Retinal pigment epithelial cell (primary cell): ENCODE data around the gene TBX19.
A peak's percentile ranks its signal among the peaks of the same experiment; 100 is the strongest.

ENCODE experiments used
- DNase-seq: peaks from one replicate; pipeline ENCODE4 v3.0.0-alpha.2; 2010; ENCODE audit warnings: low read depth
- H3K4me3 ChIP-seq: 2 replicates; pipeline ENCODE4 v1.5.1; 2011; ENCODE audit warnings: mild to moderate bottlenecking, low read length, control low read depth, moderate library complexity
- TF ChIP-seq, protein P1 (sequence below): conservative IDR thresholded peaks from 2 replicates; pipeline ENCODE4 v1.5.1; 2011; ENCODE audit warnings: low read depth, low read length, control low read depth, inconsistent platforms

Gene TBX19

DNA sequence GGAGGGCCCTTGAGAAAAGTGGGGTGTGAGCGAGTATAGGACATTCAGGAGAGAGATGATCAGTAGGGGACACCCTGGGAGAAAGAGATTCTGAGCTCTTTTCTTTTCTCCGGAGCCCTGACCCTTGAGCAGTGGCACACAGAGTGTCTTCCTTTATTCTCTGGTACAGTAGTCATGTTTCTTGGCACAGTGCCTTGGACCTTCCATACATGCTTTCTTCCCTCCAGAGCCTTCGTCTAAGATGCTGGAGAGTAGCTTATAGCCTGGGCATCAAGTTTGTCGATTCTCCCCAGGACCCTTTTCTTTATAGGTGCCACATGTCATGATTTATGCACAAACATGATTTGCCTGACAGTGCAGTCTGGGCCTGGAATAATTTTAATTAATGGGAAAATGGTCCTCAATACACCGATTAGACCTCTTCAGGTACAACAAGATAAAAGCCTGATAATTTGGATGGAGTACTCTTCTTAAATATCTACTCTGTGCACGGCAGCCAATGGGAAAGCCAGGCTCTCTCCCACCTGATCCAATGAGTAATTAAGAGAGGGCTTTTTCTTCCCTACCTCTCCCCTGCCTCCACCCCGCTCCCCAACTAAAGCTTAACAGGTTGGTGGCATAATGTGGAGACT lies at the start of gene TBX19:
Gene TBX19, plus strand, starts transcription at position 582 of the 632 bp plus-strand sequence. CDS start 214 bp downstream, outside the sequence.
- no peak for DNase-seq
- TF ChIP-seq, protein P1, sequence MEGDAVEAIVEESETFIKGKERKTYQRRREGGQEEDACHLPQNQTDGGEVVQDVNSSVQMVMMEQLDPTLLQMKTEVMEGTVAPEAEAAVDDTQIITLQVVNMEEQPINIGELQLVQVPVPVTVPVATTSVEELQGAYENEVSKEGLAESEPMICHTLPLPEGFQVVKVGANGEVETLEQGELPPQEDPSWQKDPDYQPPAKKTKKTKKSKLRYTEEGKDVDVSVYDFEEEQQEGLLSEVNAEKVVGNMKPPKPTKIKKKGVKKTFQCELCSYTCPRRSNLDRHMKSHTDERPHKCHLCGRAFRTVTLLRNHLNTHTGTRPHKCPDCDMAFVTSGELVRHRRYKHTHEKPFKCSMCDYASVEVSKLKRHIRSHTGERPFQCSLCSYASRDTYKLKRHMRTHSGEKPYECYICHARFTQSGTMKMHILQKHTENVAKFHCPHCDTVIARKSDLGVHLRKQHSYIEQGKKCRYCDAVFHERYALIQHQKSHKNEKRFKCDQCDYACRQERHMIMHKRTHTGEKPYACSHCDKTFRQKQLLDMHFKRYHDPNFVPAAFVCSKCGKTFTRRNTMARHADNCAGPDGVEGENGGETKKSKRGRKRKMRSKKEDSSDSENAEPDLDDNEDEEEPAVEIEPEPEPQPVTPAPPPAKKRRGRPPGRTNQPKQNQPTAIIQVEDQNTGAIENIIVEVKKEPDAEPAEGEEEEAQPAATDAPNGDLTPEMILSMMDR, result no peak
- no peak within 1 kb of the TSS for H3K4me3 ChIP-seq

DNA sequence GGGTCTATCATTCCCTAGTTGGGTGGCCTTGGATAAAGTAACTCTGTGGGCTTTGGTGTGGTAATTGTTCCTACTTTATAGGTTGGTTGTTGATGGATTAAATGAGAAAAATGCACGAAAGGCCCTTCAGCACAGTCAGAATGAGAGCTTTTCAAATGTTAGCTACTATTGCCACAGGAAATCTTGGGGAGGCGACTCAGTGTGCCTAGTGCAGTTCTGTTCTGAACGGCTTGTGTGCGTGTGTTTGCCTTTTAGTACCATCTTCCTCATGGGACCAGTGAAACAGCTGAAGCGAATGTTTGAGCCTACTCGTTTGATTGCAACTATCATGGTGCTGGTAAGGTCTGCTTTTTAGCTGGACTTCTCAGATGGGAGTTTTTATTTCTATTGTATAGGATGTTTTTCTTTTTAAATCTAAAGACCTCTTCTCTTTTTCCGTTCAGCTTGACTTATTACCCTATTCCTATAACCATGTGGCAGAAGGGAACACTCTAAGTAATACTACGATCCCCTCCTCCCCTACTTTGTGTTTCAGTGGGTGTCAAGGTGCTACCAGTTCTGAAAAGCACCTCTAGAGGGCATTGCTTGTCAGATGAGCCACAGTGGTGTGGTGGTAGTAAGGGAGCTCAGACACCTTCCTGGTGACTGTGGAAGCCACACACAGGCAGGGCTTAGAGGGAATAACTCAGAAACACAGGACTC lies 45.7 kb upstream of the TBX19 start:
- TF ChIP-seq, protein P1, result peak; percentile 75
- DNase-seq, result no peak
- no peak overlapping the region for H3K4me3 ChIP-seq

DNA sequence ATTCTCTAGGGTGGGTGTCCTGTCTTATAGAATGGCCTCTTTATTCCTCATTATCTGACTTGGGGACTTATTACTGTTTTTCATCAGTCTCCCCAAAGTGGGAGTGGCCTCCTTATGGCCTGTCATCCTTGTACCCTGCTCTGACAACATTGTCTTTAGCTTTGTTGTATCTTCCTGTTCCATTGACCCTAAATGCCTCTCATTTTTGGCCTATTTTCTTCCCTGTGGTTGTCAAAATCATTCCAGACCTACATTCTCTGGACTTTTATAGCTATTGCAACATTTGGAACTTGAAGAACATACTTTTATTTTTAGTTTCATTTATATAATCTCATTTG lies 45.2 kb upstream of the TBX19 start:
- DNase-seq, result no peak
- TF ChIP-seq, protein P1, result no peak

DNA sequence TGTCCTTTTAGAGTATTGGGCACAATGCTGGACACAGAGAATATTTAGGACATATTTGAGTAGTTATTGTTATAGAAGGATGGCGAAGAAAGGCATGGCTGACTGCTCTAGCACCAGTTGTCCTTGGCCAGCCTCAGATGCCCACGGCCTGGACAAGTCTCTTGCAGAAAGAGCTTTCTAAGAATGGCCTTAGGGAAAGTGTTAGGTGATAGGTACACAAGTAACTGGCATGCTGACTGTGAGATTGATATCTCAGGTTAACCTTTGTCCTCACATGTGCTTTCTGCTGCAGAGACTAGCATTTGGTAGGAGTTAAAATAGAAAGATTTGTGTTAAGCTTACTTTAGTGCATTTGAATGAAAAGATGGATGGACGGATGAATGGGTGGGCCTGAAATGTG lies 44.7 kb upstream of the TBX19 start:
- TF ChIP-seq, protein P1, result no peak
- no peak for DNase-seq

More for the DNA sequence above, 45.2 kb upstream of the TBX19 start:
- H3K4me3 ChIP-seq, result no peak overlapping the region

DNA sequence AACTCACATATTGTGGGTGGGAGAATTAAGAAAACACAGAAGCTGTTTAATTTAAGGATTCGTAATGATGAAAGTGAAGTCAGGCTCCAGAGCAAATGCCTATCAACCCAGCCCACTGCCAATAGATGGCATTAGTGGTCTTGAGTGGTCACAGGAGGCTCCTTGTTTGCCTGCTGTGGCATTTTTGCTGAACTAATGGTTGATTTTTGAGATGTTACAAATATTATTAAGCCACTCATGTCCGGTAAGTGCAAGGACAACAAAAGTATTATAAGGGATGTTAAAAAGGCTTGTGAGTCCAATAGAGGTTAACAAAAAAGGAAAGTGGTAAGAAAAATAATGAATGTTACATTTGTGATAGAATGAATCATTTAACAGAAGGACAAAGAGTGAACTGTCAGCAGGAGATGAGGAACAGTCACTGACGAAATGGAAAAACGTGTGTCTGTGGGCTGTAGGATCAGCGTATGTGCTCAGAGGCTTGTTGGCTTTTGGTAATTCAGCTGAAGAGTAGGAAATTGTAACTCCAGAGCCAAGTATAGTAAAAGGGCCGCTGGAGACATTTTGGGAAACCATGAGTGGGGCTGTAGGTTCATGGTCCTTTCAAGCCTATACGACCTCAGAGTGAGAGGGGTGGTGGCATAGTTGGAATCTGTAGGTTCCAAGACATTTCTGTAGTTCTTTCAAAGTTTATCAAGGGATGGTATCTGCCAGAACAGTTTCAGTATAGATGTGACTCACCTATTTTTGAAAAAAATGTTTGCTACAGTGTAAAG lies 43.7 kb upstream of the TBX19 start:
- no peak for DNase-seq
- TF ChIP-seq, protein P1, result no peak
- no peak overlapping the region for H3K4me3 ChIP-seq

More for the DNA sequence above, 44.7 kb upstream of the TBX19 start:
- no peak overlapping the region for H3K4me3 ChIP-seq

DNA sequence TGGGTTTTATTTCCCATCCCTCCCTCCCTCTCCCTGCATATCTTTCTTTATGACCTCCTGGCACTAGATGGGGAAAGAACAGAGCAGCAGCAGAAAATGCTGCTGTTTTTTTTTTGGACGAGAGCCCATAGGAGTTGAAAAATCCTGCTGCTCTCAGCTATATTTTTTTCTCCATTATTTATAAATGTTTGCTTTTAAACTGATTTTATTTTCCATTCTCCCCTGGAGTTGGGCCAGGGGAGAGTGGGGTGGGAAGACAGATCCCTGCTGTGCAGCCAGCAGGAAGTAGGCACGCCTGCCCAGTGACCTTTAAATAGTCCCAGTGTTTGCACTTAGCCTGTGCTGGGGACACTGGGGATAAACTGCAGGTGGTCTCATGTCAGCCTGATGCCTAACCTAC lies 37.5 kb upstream of the TBX19 start:
- TF ChIP-seq, protein P1, result no peak
- DNase-seq, result no peak
- H3K4me3 ChIP-seq, result no peak overlapping the region
